ENCODE results near the gene MCTS1. TPM values are rescaled to one million over a fixed set of nuclear protein-coding genes. Genes with fewer than 3 reads are reported as not detected.

Gene MCTS1, protein sequence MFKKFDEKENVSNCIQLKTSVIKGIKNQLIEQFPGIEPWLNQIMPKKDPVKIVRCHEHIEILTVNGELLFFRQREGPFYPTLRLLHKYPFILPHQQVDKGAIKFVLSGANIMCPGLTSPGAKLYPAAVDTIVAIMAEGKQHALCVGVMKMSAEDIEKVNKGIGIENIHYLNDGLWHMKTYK
- total RNA-seq (ENCODE audit: low replicate concordance): 17.7 and 35.0 TPM in 2 replicates

DNA sequence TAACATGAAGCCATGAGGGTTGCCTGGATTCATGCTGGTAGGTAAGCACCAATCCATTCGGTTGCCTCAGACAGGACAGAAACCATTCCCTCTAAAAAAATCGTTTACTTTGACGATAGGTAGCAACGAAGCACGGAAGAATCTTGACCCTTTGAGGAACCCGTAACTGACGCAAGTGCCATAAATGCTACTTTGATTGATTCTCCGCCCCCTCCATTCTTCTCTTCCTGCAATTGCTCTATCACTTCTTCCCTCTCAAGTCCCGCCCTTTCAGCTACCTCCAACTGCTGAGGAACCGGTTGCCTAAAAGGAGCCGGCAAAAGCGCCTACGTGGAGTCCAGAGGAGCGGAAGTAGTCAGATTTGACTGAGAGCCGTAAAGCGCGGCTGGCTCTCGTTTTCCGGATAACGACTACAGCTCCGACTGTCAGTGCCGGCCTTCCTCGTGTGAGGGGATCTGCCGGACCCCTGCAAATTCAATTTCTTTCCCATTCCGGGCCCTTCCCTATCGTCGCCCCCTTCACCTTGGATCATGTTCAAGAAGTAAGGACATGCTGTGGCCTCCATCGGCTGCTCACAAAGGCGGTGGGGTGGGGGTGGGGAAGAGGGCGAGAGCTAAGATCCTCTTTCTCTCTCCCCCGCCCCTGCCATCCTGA lies at the start of gene MCTS1:
Gene MCTS1 (plus strand): TSS at position 395 of the 654 bp plus-strand sequence. CDS start 136 bp downstream, at position 531.

DNA sequence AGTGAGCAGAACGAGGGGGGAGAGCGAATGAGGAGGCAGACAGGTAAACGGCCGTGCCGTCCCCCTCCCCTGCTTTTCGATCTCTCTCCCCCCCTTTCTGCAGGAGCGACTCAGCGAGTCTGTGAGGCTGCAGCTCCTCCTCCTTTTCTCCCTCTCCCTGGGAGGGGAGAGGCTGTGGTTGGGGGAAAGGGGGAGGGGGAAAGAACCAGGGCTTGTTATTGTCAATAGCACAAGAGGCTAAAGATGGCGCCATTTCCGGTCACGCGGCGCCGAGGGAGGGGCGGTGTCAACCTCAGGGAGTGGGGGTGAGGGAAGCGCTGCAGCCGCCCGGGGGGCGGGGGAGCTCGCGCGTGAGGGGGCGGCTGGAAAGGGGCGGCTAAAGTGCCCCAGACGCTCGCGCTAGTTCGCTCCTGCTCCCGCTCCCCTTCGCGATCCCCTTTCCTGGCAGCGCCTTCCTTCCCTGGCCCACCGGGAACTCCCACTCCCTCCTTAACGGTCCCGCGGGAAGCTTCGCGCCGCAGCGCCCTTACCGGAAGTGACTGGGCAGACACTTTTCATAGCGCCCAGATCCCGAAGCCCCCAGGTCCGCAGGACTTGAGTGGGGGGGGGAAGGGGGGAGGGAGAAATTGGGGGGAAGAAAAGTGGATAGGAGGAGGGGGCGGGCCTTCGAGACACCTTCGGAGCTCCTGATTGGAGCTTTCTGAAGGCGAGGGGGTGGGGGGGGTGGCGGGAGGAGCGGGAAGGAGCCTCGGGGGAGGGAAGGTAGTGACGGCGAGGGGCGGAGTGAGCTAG lies 42.9 kb upstream of the MCTS1 start, which contains the start of gene CUL4B:
Gene CUL4B (minus strand): TSS at position 121 of the 792 bp plus-strand sequence. CDS start 324 bp downstream, outside the sequence.

DNA sequence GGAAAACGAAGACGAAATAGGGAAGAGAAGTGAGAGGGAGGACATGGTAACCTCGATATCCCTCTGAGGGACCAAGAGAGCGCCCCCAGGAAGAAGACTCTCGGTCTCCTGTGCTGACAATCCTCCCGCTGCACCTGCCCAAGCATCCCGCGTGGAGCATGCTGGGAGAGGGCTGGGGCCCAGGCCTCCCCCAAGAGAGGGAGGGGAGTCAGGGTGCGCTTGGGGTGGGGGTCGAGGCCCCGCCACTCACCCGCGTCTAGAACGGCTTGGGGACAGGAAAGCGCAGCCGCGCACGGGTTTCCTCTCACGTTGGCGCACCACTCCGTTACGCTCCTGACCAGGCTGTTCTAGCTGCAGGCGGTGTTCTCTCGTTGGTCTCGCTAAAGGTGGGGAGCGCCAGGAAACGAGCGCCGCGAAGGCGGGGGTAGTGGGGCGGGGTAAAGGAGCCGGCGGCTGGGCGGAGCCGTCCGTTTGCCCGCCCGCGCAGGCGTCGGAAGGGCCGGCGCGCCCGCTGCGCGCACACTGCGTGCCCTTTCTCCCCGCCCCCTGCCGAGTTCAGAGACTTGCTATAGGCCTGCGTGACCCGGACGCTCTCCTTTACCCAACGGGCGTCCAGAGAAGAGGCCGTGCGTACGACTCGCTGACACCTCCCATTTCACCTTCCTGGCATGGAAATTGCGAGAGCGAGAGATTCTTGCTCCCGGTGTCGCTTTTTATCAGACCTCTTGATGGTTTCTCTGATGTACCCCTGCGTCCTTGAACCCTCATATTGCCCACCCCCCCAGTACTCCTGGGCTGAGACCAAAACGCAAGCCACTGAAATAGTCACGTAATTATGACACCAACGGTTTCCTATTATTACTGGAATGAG lies 26.0 kb downstream of the MCTS1 start, which contains the start of gene C1GALT1C1:
Gene C1GALT1C1 (minus strand): TSS at position 388 of the 871 bp plus-strand sequence. CDS start 2,888 bp downstream, outside the sequence.

Other genes with a start within 250 kb of the MCTS1 start
- not detected in 2 replicates for gene ATP1B4, start 242.0 kb upstream of the MCTS1 start, total RNA-seq (ENCODE audit: low replicate concordance)
- gene LAMP2, start 134.8 kb upstream of the MCTS1 start, total RNA-seq (ENCODE audit: low replicate concordance): 125 and 194 TPM in 2 replicates
- 10.1 and 22.5 TPM in 2 replicates for gene CUL4B, start 43.1 kb upstream of the MCTS1 start, total RNA-seq (ENCODE audit: low replicate concordance)
- gene C1GALT1C1, start 26.0 kb downstream of the MCTS1 start, total RNA-seq (ENCODE audit: low replicate concordance): 22.5 and 22.7 TPM in 2 replicates